ENCODE measurements around the gene TRMT44. TPM values are rescaled to one million over a fixed set of nuclear protein-coding genes. Genes with fewer than 3 reads are reported as not detected.
A peak's percentile ranks its signal among the peaks of the same experiment; 100 is the strongest.

The TRMT44 gene
- total RNA-seq, 1 experiment from 2014 or later: 23.4 TPM

- peaks cover 20% of the 10 kb centered on the region for H3K36me3 Mint-ChIP-seq (ENCODE audit: insufficient read depth, unreplicated experiment)
- no peaks in the 10 kb centered on the region for H3K27me3 Mint-ChIP-seq (ENCODE audit: insufficient read depth, unreplicated experiment)
- peaks cover 10% of the 10 kb centered on the region for H3K4me1 Mint-ChIP-seq (ENCODE audit: low read depth, unreplicated experiment)
- no peaks in the 10 kb centered on the region for H3K9me3 Mint-ChIP-seq (ENCODE audit: unreplicated experiment)
- Histone ChIP-seq H3K4me1 (peaks cover 5% of the 10 kb centered on the region; the same call in 1 of the 2 replicates), H3K27me3 (replicated peaks; ENCODE audit: control insufficient read depth, insufficient read depth, low read length) (no peaks in the 10 kb centered on the region), H3K36me3 (ENCODE audit: control insufficient read depth, insufficient read depth, low read length) (no peaks in the 10 kb centered on the region), H3K9me3 (no peaks in the 10 kb centered on the region), H3K4me3 (ENCODE audit: low read depth, low read length) (peak overlapping the region; percentile 60)
- POLR2A ChIA-PET: interaction anchor here (0.8 to 1.2 kb wide), 4 partner anchors 8 to 186 kb away, joined by 3 to 7 read pairs (median 4); partner anchors contain the start of genes ACOX3 and TRMT44
- TF ChIP-seq CTCF (IDR thresholded peaks at IDR 0.05; ENCODE audit: insufficient read depth in 1 of 2, low read depth in 1 of 2, low read length in 1 of 2, severe bottlenecking in 1 of 2, unreplicated experiment in 1 of 2): peak; percentile 34 to 42
- CTCF ChIA-PET: interaction anchor here (0.6 to 1.7 kb wide), 10 partner anchors 9 to 1358 kb away, joined by 3 to 9 read pairs (median 4); no protein-coding TSS in a partner anchor
- H3K4me3 Mint-ChIP-seq (ENCODE audit: unreplicated experiment): peak overlapping the region; percentile 77
- DNase-seq: peak; percentile 87 to 95
- H3K27ac Mint-ChIP-seq (ENCODE audit: unreplicated experiment): peak overlapping the region; percentile 91
- BruUV-seq (replicated peaks): no TSS peak
- intact Hi-C loops (cut with micrococcal nuclease; ENCODE audit: unreplicated experiment): loop anchor here (1.0 kb wide), 1 partner anchor 12 kb away; the partner anchor contains the start of genes ACOX3 and TRMT44
Observed at GRCh38 chr4:8428288-8429097, 12.1 kb upstream of the TRMT44 start.

- no peaks in the 10 kb centered on the region for H3K9me3 Mint-ChIP-seq (ENCODE audit: unreplicated experiment)
- CTCF ChIA-PET: no interaction called here
- POLR2A ChIA-PET: no interaction called here
- H3K4me1 ChIP-seq: peaks cover 5% of the 10 kb centered on the region; the same call in 1 of the 2 replicates
- H3K4me3 Mint-ChIP-seq (ENCODE audit: unreplicated experiment): no peak overlapping the region
- DNase-seq: no peak
- peaks cover 18% of the 10 kb centered on the region for H3K36me3 Mint-ChIP-seq (ENCODE audit: insufficient read depth, unreplicated experiment)
- no peak overlapping the region for H3K27ac Mint-ChIP-seq (ENCODE audit: unreplicated experiment)
- H3K4me1 Mint-ChIP-seq (ENCODE audit: low read depth, unreplicated experiment): peaks cover 10% of the 10 kb centered on the region
- H3K4me3 ChIP-seq (ENCODE audit: low read depth, low read length): no peak overlapping the region
- TF ChIP-seq CTCF (IDR thresholded peaks at IDR 0.05; ENCODE audit: insufficient read depth in 1 of 2, low read depth in 1 of 2, low read length in 1 of 2, severe bottlenecking in 1 of 2, unreplicated experiment in 1 of 2): no peak
- H3K27me3 ChIP-seq (replicated peaks; ENCODE audit: control insufficient read depth, insufficient read depth, low read length): no peaks in the 10 kb centered on the region
- intact Hi-C loops (cut with micrococcal nuclease; ENCODE audit: unreplicated experiment): no loop called here
- H3K36me3 ChIP-seq (ENCODE audit: control insufficient read depth, insufficient read depth, low read length): no peaks in the 10 kb centered on the region
- H3K27me3 Mint-ChIP-seq (ENCODE audit: insufficient read depth, unreplicated experiment): no peaks in the 10 kb centered on the region
- H3K9me3 ChIP-seq: no peaks in the 10 kb centered on the region
- no TSS peak for BruUV-seq (replicated peaks)
Observed at GRCh38 chr4:8431553-8431952, 9.0 kb upstream of the TRMT44 start.

GRCh38 chr4:8433136-8433535, 7.4 kb upstream of the TRMT44 start:
- BruUV-seq (replicated peaks): no TSS peak
- H3K4me3 Mint-ChIP-seq (ENCODE audit: unreplicated experiment): no peak overlapping the region
- DNase-seq: no peak
- H3K4me3 ChIP-seq (ENCODE audit: low read depth, low read length): no peak overlapping the region
- no peaks in the 10 kb centered on the region for H3K27me3 ChIP-seq (replicated peaks; ENCODE audit: control insufficient read depth, insufficient read depth, low read length)
- POLR2A ChIA-PET: no interaction called here
- TF ChIP-seq CTCF (IDR thresholded peaks at IDR 0.05; ENCODE audit: insufficient read depth in 1 of 2, low read depth in 1 of 2, low read length in 1 of 2, severe bottlenecking in 1 of 2, unreplicated experiment in 1 of 2): no peak
- no peaks in the 10 kb centered on the region for H3K4me1 ChIP-seq
- no peaks in the 10 kb centered on the region for H3K36me3 ChIP-seq (ENCODE audit: control insufficient read depth, insufficient read depth, low read length)
- no peaks in the 10 kb centered on the region for H3K9me3 ChIP-seq
- CTCF ChIA-PET: no interaction called here
- no peak overlapping the region for H3K27ac Mint-ChIP-seq (ENCODE audit: unreplicated experiment)
- no peaks in the 10 kb centered on the region for H3K27me3 Mint-ChIP-seq (ENCODE audit: insufficient read depth, unreplicated experiment)
- intact Hi-C loops (cut with micrococcal nuclease; ENCODE audit: unreplicated experiment): no loop called here
- peaks cover 17% of the 10 kb centered on the region for H3K4me1 Mint-ChIP-seq (ENCODE audit: low read depth, unreplicated experiment)
- H3K36me3 Mint-ChIP-seq (ENCODE audit: insufficient read depth, unreplicated experiment): peaks cover 11% of the 10 kb centered on the region
- H3K9me3 Mint-ChIP-seq (ENCODE audit: unreplicated experiment): no peaks in the 10 kb centered on the region
